ACC112 (cell line): ENCODE results near the gene OR51A7.

ENCODE experiments used
- H2AFZ ChIP-seq: fragments of 200-600 bp; sonication (generic); one replicate; pipeline ENCODE4 v1.6.0; 2017; ENCODE audit warnings: antibody characterized with exemption, low read length; ENCODE audit not compliant: unreplicated experiment
- H3K27ac ChIP-seq: fragments of 200-600 bp; sonication (generic); 2 replicates; pipeline ENCODE4 v1.5.1; 2014; ENCODE audit warnings: low read depth, mild to moderate bottlenecking, antibody characterized with exemption, low read length, moderate library complexity
- H3K27me3 ChIP-seq: fragments of 200-600 bp; sonication (generic); 2 replicates; pipeline ENCODE4 v1.6.1; 2014; ENCODE audit warnings: mild to moderate bottlenecking, antibody characterized with exemption, low read length, moderate library complexity, mixed read lengths; ENCODE audit not compliant: insufficient read depth
- H3K36me3 ChIP-seq: fragments of 200-600 bp; sonication (generic); 2 replicates; pipeline ENCODE4 v1.6.1; 2016; ENCODE audit warnings: mild to moderate bottlenecking, antibody characterized with exemption, low read length, moderate library complexity, mixed read lengths; ENCODE audit not compliant: insufficient read depth
- H3K4me1 ChIP-seq: fragments of 200-600 bp; sonication (generic); one replicate; pipeline ENCODE4 v1.6.1; 2016; ENCODE audit warnings: low read length, mixed read lengths; ENCODE audit not compliant: insufficient read depth, unreplicated experiment, control insufficient read depth
- H3K4me3 ChIP-seq: fragments of 200-600 bp; sonication (generic); 2 replicates; pipeline ENCODE4 v1.5.1; 2014; ENCODE audit warnings: mild to moderate bottlenecking, low read depth, low read length
- H3K79me2 ChIP-seq: fragments of 200-600 bp; sonication (generic); one replicate; pipeline ENCODE4 v1.6.0; 2016; ENCODE audit warnings: low read length; ENCODE audit not compliant: control insufficient read depth, unreplicated experiment, insufficient read depth

The OR51A7 gene

GRCh38 chr11:4890279-4890678 lies 13.3 kb upstream of the OR51A7 start:
- Histone ChIP-seq H2AFZ (no peak overlapping the region), H3K4me1 (no peaks in the 10 kb centered on the region), H3K36me3 (no peaks in the 10 kb centered on the region), H3K27me3 (no peaks in the 10 kb centered on the region), H3K79me2 (no peaks in the 10 kb centered on the region), H3K4me3 (no peak overlapping the region), H3K27ac (no peak overlapping the region)

DNA sequence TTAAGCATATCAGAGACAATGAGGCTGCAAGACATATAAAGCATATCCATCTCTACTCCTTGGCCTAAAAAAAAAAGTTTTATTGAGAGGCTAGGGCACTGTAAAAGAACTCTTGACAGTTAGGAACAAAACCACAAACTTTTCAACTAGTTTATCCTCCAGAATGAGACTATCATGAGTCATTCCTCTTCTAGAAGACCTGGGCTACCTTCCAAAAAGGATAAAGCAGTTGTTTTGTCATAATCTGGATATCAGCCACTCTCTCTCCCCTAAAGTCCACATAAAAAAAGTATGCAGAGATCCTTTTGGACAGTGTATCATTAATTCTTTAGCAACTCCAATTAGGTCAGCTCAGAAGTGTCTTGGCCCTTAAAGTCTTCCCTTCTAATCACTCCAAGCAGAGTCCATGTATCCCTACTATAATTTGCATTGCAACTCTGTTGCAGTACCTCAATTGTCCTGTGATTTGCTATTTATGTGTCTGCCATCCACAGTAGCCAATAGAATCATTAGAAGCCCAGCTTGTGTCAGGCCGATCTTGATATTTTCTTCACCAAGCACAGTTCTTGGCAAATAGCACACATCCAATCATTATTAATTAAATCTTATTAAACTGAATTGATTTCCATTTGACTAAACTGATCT lies 11.5 kb upstream of the OR51A7 start:
- H3K79me2 ChIP-seq = no peaks in the 10 kb centered on the region
- no peaks in the 10 kb centered on the region for H3K27me3 ChIP-seq
- no peak overlapping the region for H3K4me3 ChIP-seq
- H3K27ac ChIP-seq = no peak overlapping the region
- no peaks in the 10 kb centered on the region for H3K36me3 ChIP-seq
- no peaks in the 10 kb centered on the region for H3K4me1 ChIP-seq
- H2AFZ ChIP-seq = no peak overlapping the region

DNA sequence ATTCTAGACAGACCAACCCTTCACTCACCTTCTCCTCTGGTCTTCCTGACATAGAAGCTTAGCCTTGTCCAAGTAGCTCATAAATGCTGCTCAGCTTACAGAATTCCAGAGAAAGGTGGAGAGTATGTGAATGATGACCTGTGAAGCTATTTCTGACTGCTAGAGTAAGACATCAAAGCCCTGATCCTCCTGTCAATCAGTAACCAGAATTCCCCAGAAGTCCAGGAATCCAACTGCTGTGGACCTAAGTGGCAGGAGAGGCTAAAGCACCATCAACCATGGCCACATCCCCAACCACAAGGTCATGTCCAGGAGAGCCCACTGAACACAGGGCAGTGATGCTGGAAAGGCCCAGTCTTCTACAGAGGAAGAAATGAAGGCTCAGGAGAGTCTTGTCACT lies 13.0 kb downstream of the OR51A7 start:
- Histone ChIP-seq H3K4me3 (no peak overlapping the region), H3K36me3 (no peaks in the 10 kb centered on the region), H3K27me3 (no peaks in the 10 kb centered on the region), H2AFZ (no peak overlapping the region), H3K79me2 (no peaks in the 10 kb centered on the region), H3K4me1 (no peaks in the 10 kb centered on the region), H3K27ac (no peak overlapping the region)

GRCh38 chr11:4919250-4919649 lies 15.7 kb downstream of the OR51A7 start, which contains the start of gene OR51G2:
Gene OR51G2 (minus strand): TSS chr11:4919350. CDS start chr11:4915663, 3,687 bp downstream.
- H2AFZ ChIP-seq = no peak within 1 kb of the TSS

GRCh38 chr11:4921796-4922195 lies 18.2 kb downstream of the OR51A7 start:
- Histone ChIP-seq H3K4me3 (no peak overlapping the region), H3K27me3 (no peaks in the 10 kb centered on the region), H3K79me2 (no peaks in the 10 kb centered on the region), H2AFZ (no peak overlapping the region), H3K4me1 (no peaks in the 10 kb centered on the region), H3K36me3 (no peaks in the 10 kb centered on the region), H3K27ac (no peak overlapping the region)

More at GRCh38 chr11:4919250-4919649, 15.7 kb downstream of the OR51A7 start, which contains the start of gene OR51G2:
- Histone ChIP-seq H3K36me3 (no peaks in the 10 kb centered on the region), H3K79me2 (no peaks in the 10 kb centered on the region), H3K27ac (no peak within 1 kb of the TSS), H3K27me3 (no peaks in the 10 kb centered on the region), H3K4me3 (no peak within 1 kb of the TSS), H3K4me1 (no peaks in the 10 kb centered on the region)

GRCh38 chr11:4922304-4922703 lies 18.7 kb downstream of the OR51A7 start:
- H3K36me3 ChIP-seq = no peaks in the 10 kb centered on the region
- no peak overlapping the region for H2AFZ ChIP-seq
- H3K4me1 ChIP-seq = no peaks in the 10 kb centered on the region
- H3K27ac ChIP-seq = no peak overlapping the region
- H3K79me2 ChIP-seq = no peaks in the 10 kb centered on the region
- H3K27me3 ChIP-seq = no peaks in the 10 kb centered on the region
- no peak overlapping the region for H3K4me3 ChIP-seq

- Histone ChIP-seq H3K27ac (no peak within 1 kb of the TSS), H3K36me3 (no peaks in the 10 kb centered on the region), H2AFZ (no peak within 1 kb of the TSS), H3K4me3 (no peak within 1 kb of the TSS), H3K4me1 (no peaks in the 10 kb centered on the region), H3K27me3 (no peaks in the 10 kb centered on the region), H3K79me2 (no peaks in the 10 kb centered on the region)
Observed at GRCh38 chr11:4924239-4924638, 20.7 kb downstream of the OR51A7 start, which contains the start of gene OR51G1. Gene OR51G1 (minus strand): TSS chr11:4924339. CDS start chr11:4924339, 0 bp downstream.

GRCh38 chr11:4926608-4927007 lies 23.0 kb downstream of the OR51A7 start:
- H3K36me3 ChIP-seq = no peaks in the 10 kb centered on the region
- no peaks in the 10 kb centered on the region for H3K4me1 ChIP-seq

DNA sequence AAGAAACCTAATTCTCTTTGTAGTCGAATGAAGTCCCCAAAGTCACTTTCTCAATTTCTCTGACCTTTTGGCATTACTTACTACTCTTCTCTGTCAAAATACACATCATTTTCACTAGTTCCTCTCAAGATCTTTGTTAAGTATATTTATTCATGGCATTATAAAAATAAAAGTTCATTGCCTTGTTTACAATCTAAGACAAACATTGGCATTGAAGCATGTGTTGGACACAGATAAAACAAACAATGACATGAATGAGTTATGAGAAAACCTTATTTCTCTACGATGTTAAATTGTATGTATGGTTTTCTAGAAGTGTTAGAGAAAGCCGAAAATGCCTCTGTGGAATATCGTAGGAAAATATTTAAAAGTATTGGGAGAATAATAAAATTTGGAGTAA lies 29.2 kb downstream of the OR51A7 start:
- H3K27me3 ChIP-seq = no peaks in the 10 kb centered on the region
- H3K27ac ChIP-seq = no peak overlapping the region
- H3K79me2 ChIP-seq = no peaks in the 10 kb centered on the region
- H3K36me3 ChIP-seq = no peaks in the 10 kb centered on the region
- H2AFZ ChIP-seq = no peak overlapping the region
- no peaks in the 10 kb centered on the region for H3K4me1 ChIP-seq
- H3K4me3 ChIP-seq = no peak overlapping the region

More at GRCh38 chr11:4926608-4927007, 23.0 kb downstream of the OR51A7 start:
- H3K27ac ChIP-seq = no peak overlapping the region
- no peaks in the 10 kb centered on the region for H3K27me3 ChIP-seq
- no peaks in the 10 kb centered on the region for H3K79me2 ChIP-seq
- no peak overlapping the region for H3K4me3 ChIP-seq
- H2AFZ ChIP-seq = no peak overlapping the region

DNA sequence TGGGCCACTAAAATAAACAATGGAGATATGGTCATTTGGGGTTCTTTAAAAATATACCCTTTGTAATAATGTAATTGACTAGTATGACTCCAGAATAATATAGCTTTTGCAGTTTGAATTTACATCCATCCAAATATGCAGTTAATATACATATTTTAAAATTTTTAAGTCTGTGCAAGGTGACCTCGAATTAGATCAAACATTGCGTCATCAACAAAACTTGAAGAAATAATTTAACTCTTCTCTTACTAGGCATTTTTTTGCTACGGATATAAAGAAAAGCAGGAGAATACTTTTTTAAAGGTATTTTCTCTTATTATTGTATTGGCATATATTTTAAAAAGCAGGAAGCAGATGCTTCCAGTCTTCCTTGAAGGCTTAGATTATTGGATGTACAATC lies 33.2 kb downstream of the OR51A7 start:
- Histone ChIP-seq H3K4me3 (no peak overlapping the region), H3K36me3 (no peaks in the 10 kb centered on the region), H3K4me1 (no peaks in the 10 kb centered on the region), H2AFZ (no peak overlapping the region), H3K27ac (no peak overlapping the region), H3K79me2 (no peaks in the 10 kb centered on the region), H3K27me3 (no peaks in the 10 kb centered on the region)

DNA sequence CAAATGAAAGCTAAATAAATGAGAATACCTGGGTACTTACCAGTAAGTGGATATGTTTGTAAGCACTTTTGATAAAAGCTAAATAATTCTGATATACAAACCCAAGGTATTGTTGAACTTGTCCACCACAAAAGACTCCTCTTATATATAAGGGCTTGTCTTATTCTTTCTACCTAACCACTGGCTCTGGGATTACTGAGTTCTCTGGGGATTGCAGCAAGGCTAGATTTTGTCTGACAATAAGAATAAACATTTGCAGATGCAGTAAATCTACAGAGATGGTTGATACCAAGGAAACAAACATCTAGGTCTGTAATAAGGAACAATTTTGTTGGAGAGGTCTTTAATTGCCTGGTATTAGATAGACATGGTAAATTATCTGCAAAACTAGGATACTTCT lies 43.9 kb downstream of the OR51A7 start, which contains the start of gene OR51A4:
TSS of gene OR51A4 (minus strand) at position 101 of the 400 bp plus-strand sequence. CDS start 505 bp downstream, outside the sequence.
- no peaks in the 10 kb centered on the region for H3K4me1 ChIP-seq
- H3K79me2 ChIP-seq = no peaks in the 10 kb centered on the region
- no peak within 1 kb of the TSS for H3K27ac ChIP-seq

More for the DNA sequence above, 43.9 kb downstream of the OR51A7 start, which contains the start of gene OR51A4:
- no peaks in the 10 kb centered on the region for H3K36me3 ChIP-seq
- H2AFZ ChIP-seq = no peak within 1 kb of the TSS
- H3K4me3 ChIP-seq = no peak within 1 kb of the TSS
- no peaks in the 10 kb centered on the region for H3K27me3 ChIP-seq
